ENCODE measurements around the gene CADM1.

The CADM1 gene

GRCh38 chr11:115314330-115314920, 189.8 kb downstream of the CADM1 start:
- no peak for DNase-seq
- in situ Hi-C loops (cut with HindIII; ENCODE audit: low pct_ligation_motif_present, low pct_unique_long_range_greater_than_20kb, low sequenced_read_pairs), result no loop called here

GRCh38 chr11:115313224-115313838, 190.9 kb downstream of the CADM1 start:
- in situ Hi-C loops (cut with HindIII; ENCODE audit: low pct_ligation_motif_present, low pct_unique_long_range_greater_than_20kb, low sequenced_read_pairs), result no loop called here
- no peak for DNase-seq

GRCh38 chr11:115311949-115312348, 192.3 kb downstream of the CADM1 start:
- in situ Hi-C loops (cut with HindIII; ENCODE audit: low pct_ligation_motif_present, low pct_unique_long_range_greater_than_20kb, low sequenced_read_pairs), result no loop called here
- no peak for DNase-seq

- in situ Hi-C loops (cut with HindIII; ENCODE audit: low pct_ligation_motif_present, low pct_unique_long_range_greater_than_20kb, low sequenced_read_pairs), result no loop called here
- DNase-seq, result no peak
Measured at GRCh38 chr11:115306689-115307088, 197.5 kb downstream of the CADM1 start.

GRCh38 chr11:115304774-115305472, 199.3 kb downstream of the CADM1 start:
- in situ Hi-C loops (cut with HindIII; ENCODE audit: low pct_ligation_motif_present, low pct_unique_long_range_greater_than_20kb, low sequenced_read_pairs), result no loop called here
- no peak for DNase-seq

GRCh38 chr11:115303929-115304531, 200.2 kb downstream of the CADM1 start:
- no peak for DNase-seq
- in situ Hi-C loops (cut with HindIII; ENCODE audit: low pct_ligation_motif_present, low pct_unique_long_range_greater_than_20kb, low sequenced_read_pairs), result no loop called here

- DNase-seq, result no peak
- in situ Hi-C loops (cut with HindIII; ENCODE audit: low pct_ligation_motif_present, low pct_unique_long_range_greater_than_20kb, low sequenced_read_pairs), result no loop called here
Measured at GRCh38 chr11:115302946-115303703, 201.1 kb downstream of the CADM1 start.

- in situ Hi-C loops (cut with HindIII; ENCODE audit: low pct_ligation_motif_present, low pct_unique_long_range_greater_than_20kb, low sequenced_read_pairs), result no loop called here
- DNase-seq, result peak; percentile 58
Measured at GRCh38 chr11:115300660-115301428, 203.4 kb downstream of the CADM1 start.

GRCh38 chr11:115298300-115299012, 205.8 kb downstream of the CADM1 start:
- DNase-seq, result no peak
- in situ Hi-C loops (cut with HindIII; ENCODE audit: low pct_ligation_motif_present, low pct_unique_long_range_greater_than_20kb, low sequenced_read_pairs), result no loop called here

GRCh38 chr11:115297330-115297729, 206.9 kb downstream of the CADM1 start:
- no peak for DNase-seq

GRCh38 chr11:115291325-115291724, 212.9 kb downstream of the CADM1 start:
- in situ Hi-C loops (cut with HindIII; ENCODE audit: low pct_ligation_motif_present, low pct_unique_long_range_greater_than_20kb, low sequenced_read_pairs), result no loop called here

More at GRCh38 chr11:115297330-115297729, 206.9 kb downstream of the CADM1 start:
- in situ Hi-C loops (cut with HindIII; ENCODE audit: low pct_ligation_motif_present, low pct_unique_long_range_greater_than_20kb, low sequenced_read_pairs), result no loop called here

GRCh38 chr11:115290893-115291292, 213.3 kb downstream of the CADM1 start:
- in situ Hi-C loops (cut with HindIII; ENCODE audit: low pct_ligation_motif_present, low pct_unique_long_range_greater_than_20kb, low sequenced_read_pairs), result no loop called here

More at GRCh38 chr11:115291325-115291724, 212.9 kb downstream of the CADM1 start:
- no peak for DNase-seq

GRCh38 chr11:115290479-115290878, 213.7 kb downstream of the CADM1 start:
- in situ Hi-C loops (cut with HindIII; ENCODE audit: low pct_ligation_motif_present, low pct_unique_long_range_greater_than_20kb, low sequenced_read_pairs), result no loop called here

More at GRCh38 chr11:115290893-115291292, 213.3 kb downstream of the CADM1 start:
- DNase-seq, result no peak

GRCh38 chr11:115287266-115287665, 216.9 kb downstream of the CADM1 start:
- in situ Hi-C loops (cut with HindIII; ENCODE audit: low pct_ligation_motif_present, low pct_unique_long_range_greater_than_20kb, low sequenced_read_pairs), result no loop called here

More at GRCh38 chr11:115290479-115290878, 213.7 kb downstream of the CADM1 start:
- DNase-seq, result no peak

GRCh38 chr11:115286614-115287013, 217.6 kb downstream of the CADM1 start:
- in situ Hi-C loops (cut with HindIII; ENCODE audit: low pct_ligation_motif_present, low pct_unique_long_range_greater_than_20kb, low sequenced_read_pairs), result no loop called here
- no peak for DNase-seq

More at GRCh38 chr11:115287266-115287665, 216.9 kb downstream of the CADM1 start:
- no peak for DNase-seq

GRCh38 chr11:115284773-115285172, 219.4 kb downstream of the CADM1 start:
- no peak for DNase-seq
- in situ Hi-C loops (cut with HindIII; ENCODE audit: low pct_ligation_motif_present, low pct_unique_long_range_greater_than_20kb, low sequenced_read_pairs), result no loop called here

- in situ Hi-C loops (cut with HindIII; ENCODE audit: low pct_ligation_motif_present, low pct_unique_long_range_greater_than_20kb, low sequenced_read_pairs), result no loop called here
- no peak for DNase-seq
Measured at GRCh38 chr11:115282923-115283322, 221.3 kb downstream of the CADM1 start.
